ENCODE results near the gene SESN1.

DNA sequence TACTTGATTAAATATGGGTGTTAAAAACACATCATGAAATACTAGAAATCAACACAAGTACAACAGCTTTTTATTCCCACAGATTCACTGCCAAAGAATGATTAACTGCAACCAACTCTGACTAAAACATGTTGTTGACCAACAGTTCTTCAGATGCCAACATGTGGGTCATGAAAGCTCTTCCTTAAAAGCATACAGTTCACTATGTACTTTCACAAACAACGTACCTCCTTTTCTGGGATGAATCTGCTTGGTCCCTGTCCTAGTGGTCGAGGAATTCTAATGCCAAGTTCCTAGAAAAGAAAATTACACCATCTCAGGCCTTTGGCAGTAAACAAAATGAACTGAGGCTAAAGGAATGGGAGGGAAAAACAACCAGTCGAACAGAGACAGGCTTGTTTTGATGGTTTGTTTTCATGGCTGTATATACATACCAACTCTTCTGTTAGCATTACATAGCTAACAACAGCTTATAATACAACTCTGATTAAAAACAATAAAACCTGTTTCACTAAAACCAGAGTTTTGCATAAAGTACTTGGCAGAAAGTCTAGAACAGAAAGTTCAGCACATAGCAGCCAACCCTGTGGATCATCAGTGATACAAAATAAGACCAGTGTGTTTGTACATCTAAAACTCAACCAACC lies 92.5 kb downstream of the SESN1 start:
- TF ChIP-seq EP300 (IDR thresholded peaks at IDR 0.05) (no peak), POLR2A (IDR thresholded peaks at IDR 0.05) (no peak), POLR2AphosphoS5 (IDR thresholded peaks at IDR 0.05) (peak; percentile 91)
- TF ChIP-seq, protein P1, sequence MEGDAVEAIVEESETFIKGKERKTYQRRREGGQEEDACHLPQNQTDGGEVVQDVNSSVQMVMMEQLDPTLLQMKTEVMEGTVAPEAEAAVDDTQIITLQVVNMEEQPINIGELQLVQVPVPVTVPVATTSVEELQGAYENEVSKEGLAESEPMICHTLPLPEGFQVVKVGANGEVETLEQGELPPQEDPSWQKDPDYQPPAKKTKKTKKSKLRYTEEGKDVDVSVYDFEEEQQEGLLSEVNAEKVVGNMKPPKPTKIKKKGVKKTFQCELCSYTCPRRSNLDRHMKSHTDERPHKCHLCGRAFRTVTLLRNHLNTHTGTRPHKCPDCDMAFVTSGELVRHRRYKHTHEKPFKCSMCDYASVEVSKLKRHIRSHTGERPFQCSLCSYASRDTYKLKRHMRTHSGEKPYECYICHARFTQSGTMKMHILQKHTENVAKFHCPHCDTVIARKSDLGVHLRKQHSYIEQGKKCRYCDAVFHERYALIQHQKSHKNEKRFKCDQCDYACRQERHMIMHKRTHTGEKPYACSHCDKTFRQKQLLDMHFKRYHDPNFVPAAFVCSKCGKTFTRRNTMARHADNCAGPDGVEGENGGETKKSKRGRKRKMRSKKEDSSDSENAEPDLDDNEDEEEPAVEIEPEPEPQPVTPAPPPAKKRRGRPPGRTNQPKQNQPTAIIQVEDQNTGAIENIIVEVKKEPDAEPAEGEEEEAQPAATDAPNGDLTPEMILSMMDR (IDR thresholded peaks at IDR 0.05): peak in 1 of 4 experiments; percentile 27
